HepG2 (cell line): Measurements from ENCODE around the gene PLCG2. TPM values are rescaled to one million over a fixed set of nuclear protein-coding genes. Genes with fewer than 3 reads are reported as not detected.

Experiments
- HNF1B ChIP-seq: sonication (generic); formaldehyde crosslinking; IDR thresholded peaks from 2 replicates; pipeline ENCODE4 v1.5.1; 2020; ENCODE audit warnings: mild to moderate bottlenecking, moderate library complexity, missing genetic modification reagents
- HNF4A ChIP-seq: sonication (generic); formaldehyde crosslinking; IDR thresholded peaks from 2 replicates; pipeline ENCODE4 v1.4.0; 2020; ENCODE audit warnings: missing genetic modification reagents
- KDM1A ChIP-seq: IDR thresholded peaks from 2 replicates; pipeline ENCODE4 v1.6.1; 2016; ENCODE audit warnings: missing compliant biosample characterization
- KDM2A ChIP-seq: sonication (generic); formaldehyde crosslinking; IDR thresholded peaks from 2 replicates; pipeline ENCODE4 v1.4.0; 2020; ENCODE audit warnings: low read depth, missing genetic modification reagents, borderline replicate concordance
- MIER3 ChIP-seq: IDR thresholded peaks from 2 replicates; pipeline ENCODE4 v1.6.1; 2016; ENCODE audit warnings: missing compliant biosample characterization, borderline replicate concordance
- MYC ChIP-seq: sonication (generic); formaldehyde crosslinking; IDR thresholded peaks from 2 replicates; pipeline ENCODE4 v1.9.0; 2021; ENCODE audit warnings: missing genetic modification reagents, borderline replicate concordance
- TMF1 ChIP-seq: sonication (generic); formaldehyde crosslinking; IDR thresholded peaks from 2 replicates; pipeline ENCODE4 v1.8.1; 2022; ENCODE audit warnings: low read depth, missing genetic modification reagents
- ZNF264 ChIP-seq: sonication (generic); formaldehyde crosslinking; IDR thresholded peaks from 2 replicates; pipeline ENCODE4 v1.4.0; 2020; ENCODE audit warnings: missing genetic modification reagents
- ZNF44 ChIP-seq: sonication (generic); formaldehyde crosslinking; IDR thresholded peaks from 2 replicates; pipeline ENCODE4 v1.5.1; 2020; ENCODE audit warnings: mild to moderate bottlenecking, missing genetic modification reagents
- ZNF512B ChIP-seq: sonication (generic); formaldehyde crosslinking; IDR thresholded peaks from 2 replicates; pipeline ENCODE4 v1.5.1; 2020; ENCODE audit warnings: missing genetic modification reagents, mild to moderate bottlenecking, borderline replicate concordance
- ZNF605 ChIP-seq: sonication (generic); formaldehyde crosslinking; IDR thresholded peaks from 2 replicates; pipeline ENCODE4 v1.8.0; 2022; ENCODE audit warnings: mild to moderate bottlenecking, missing genetic modification reagents
- ZNF691 ChIP-seq: sonication (generic); formaldehyde crosslinking; IDR thresholded peaks from 2 replicates; pipeline ENCODE4 v1.4.0; 2020; ENCODE audit warnings: missing genetic modification reagents, low read depth, mild to moderate bottlenecking, borderline replicate concordance
- polyA plus RNA-seq, 8 experiments: library from polyadenylated mRNA; depleted of rRNA in 3 of 8; stranded (reverse) in 7 of 8; unstranded in 1 of 8; fragments of >200 nt; fragmentation: Illumina TruSeq in 4 of 8; extraction: Trizol in 4 of 8; gene quantifications; 2 replicates each; pipeline versions ENCODE4 v1.2.1 to v1.2.3, GENCODE V29; 2011 to 2016; ENCODE audit warnings: low read depth in 4 of 8, missing spikeins in 1 of 8, mixed read lengths in 1 of 8; ENCODE audit not compliant: insufficient read depth in 1 of 8
- total RNA-seq, 5 experiments: library from RNA; depleted of rRNA; stranded (reverse); fragments of >200 nt; fragmentation: Illumina TruSeq; extraction: Trizol; gene quantifications; 2 replicates each; pipeline ENCODE4 v1.2.3, GENCODE V29; 2016; ENCODE audit warnings: low read depth in 1 of 5
- TF ChIP-seq, protein P1 (sequence below): sonication (generic); formaldehyde crosslinking; IDR thresholded peaks from 2 replicates; pipeline ENCODE4 v1.4.0; 2020; ENCODE audit warnings: mild to moderate bottlenecking, missing genetic modification reagents
- TF ChIP-seq, protein P2 (sequence below): sonication (generic); IDR thresholded peaks from 2 replicates; pipeline ENCODE4 v1.6.1; 2016; ENCODE audit warnings: low read depth, borderline replicate concordance
- TF ChIP-seq, protein P3 (sequence below): sonication (generic); formaldehyde crosslinking; IDR thresholded peaks from 2 replicates; pipeline ENCODE4 v1.9.0; 2022; ENCODE audit warnings: missing genetic modification reagents, mild to moderate bottlenecking, borderline replicate concordance
- TF ChIP-seq, protein P4 (sequence below): sonication (generic); formaldehyde crosslinking; IDR thresholded peaks from 2 replicates; pipeline ENCODE4 v1.4.0; 2020; ENCODE audit warnings: missing genetic modification reagents

The PLCG2 gene
- total and polyA plus RNA-seq, 2 of the 13 experiments (the other 11 are each of a cell fraction or from before 2014, with no cell fraction given) = 0.13 to 0.18 TPM

GRCh38 chr16:81730090-81731051, 48.7 kb upstream of the PLCG2 start (continued):
- TF ChIP-seq, protein P1, sequence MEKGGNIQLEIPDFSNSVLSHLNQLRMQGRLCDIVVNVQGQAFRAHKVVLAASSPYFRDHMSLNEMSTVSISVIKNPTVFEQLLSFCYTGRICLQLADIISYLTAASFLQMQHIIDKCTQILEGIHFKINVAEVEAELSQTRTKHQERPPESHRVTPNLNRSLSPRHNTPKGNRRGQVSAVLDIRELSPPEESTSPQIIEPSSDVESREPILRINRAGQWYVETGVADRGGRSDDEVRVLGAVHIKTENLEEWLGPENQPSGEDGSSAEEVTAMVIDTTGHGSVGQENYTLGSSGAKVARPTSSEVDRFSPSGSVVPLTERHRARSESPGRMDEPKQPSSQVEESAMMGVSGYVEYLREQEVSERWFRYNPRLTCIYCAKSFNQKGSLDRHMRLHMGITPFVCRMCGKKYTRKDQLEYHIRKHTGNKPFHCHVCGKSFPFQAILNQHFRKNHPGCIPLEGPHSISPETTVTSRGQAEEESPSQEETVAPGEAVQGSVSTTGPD (CRISPR knock-in tag) = no peak
- TF ChIP-seq ZNF691 (CRISPR knock-in tag) = 0 out of 2 replicates have a peak, but pooled peaks have one; percentile 64
- 0 out of 2 replicates have a peak, but pooled peaks have one; percentile 68 for TF ChIP-seq ZNF512B (CRISPR knock-in tag)
- TF ChIP-seq, protein P2, sequence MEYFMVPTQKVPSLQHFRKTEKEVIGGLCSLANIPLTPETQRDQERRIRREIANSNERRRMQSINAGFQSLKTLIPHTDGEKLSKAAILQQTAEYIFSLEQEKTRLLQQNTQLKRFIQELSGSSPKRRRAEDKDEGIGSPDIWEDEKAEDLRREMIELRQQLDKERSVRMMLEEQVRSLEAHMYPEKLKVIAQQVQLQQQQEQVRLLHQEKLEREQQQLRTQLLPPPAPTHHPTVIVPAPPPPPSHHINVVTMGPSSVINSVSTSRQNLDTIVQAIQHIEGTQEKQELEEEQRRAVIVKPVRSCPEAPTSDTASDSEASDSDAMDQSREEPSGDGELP = peak; percentile 70; the same call in 1 of the 2 replicates
- TF ChIP-seq MIER3 = no peak
- TF ChIP-seq ZNF44 = no peak
- 0 out of 2 replicates have a peak, but pooled peaks have one; percentile 11 for TF ChIP-seq HNF4A
- no peak for TF ChIP-seq ZNF264 (CRISPR knock-in tag)
- TF ChIP-seq TMF1 (CRISPR knock-in tag) = no peak
- 0 out of 2 replicates have a peak, but pooled peaks have one; percentile 24 for TF ChIP-seq KDM1A (CRISPR knock-in tag)
- TF ChIP-seq, protein P3, sequence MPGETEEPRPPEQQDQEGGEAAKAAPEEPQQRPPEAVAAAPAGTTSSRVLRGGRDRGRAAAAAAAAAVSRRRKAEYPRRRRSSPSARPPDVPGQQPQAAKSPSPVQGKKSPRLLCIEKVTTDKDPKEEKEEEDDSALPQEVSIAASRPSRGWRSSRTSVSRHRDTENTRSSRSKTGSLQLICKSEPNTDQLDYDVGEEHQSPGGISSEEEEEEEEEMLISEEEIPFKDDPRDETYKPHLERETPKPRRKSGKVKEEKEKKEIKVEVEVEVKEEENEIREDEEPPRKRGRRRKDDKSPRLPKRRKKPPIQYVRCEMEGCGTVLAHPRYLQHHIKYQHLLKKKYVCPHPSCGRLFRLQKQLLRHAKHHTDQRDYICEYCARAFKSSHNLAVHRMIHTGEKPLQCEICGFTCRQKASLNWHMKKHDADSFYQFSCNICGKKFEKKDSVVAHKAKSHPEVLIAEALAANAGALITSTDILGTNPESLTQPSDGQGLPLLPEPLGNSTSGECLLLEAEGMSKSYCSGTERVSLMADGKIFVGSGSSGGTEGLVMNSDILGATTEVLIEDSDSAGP = peak; percentile 72; the same call in 1 of the 2 replicates
- peak; percentile 58 for TF ChIP-seq MYC (CRISPR knock-in tag)
- TF ChIP-seq, protein P4, sequence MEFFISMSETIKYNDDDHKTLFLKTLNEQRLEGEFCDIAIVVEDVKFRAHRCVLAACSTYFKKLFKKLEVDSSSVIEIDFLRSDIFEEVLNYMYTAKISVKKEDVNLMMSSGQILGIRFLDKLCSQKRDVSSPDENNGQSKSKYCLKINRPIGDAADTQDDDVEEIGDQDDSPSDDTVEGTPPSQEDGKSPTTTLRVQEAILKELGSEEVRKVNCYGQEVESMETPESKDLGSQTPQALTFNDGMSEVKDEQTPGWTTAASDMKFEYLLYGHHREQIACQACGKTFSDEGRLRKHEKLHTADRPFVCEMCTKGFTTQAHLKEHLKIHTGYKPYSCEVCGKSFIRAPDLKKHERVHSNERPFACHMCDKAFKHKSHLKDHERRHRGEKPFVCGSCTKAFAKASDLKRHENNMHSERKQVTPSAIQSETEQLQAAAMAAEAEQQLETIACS (CRISPR knock-in tag) = no peak
- peak; percentile 70; the same call in 1 of the 2 replicates for TF ChIP-seq KDM2A
- TF ChIP-seq HNF1B (CRISPR knock-in tag) = peak; percentile 34; the same call in 1 of the 2 replicates
- TF ChIP-seq ZNF605 (CRISPR knock-in tag) = no peak; the same call in 1 of the 2 replicates
